ENCODE data around the gene SLC1A7. TPM values are rescaled to one million over a fixed set of nuclear protein-coding genes. Genes with fewer than 3 reads are reported as not detected.

SLC1A7 gene
- total RNA-seq, 4 donors from 2014 or later = 0.45 to 3.7 (median 0.84) TPM

- DNase-seq (ENCODE audit: extremely low spot score) = no peak
- no peak for TF ChIP-seq POLR2A (IDR thresholded peaks at IDR 0.05; ENCODE audit: low read depth)
- TF ChIP-seq POLR2AphosphoS5 (IDR thresholded peaks at IDR 0.05) = no peak
- TF ChIP-seq CTCF (IDR thresholded peaks at IDR 0.05) = no peak
- TF ChIP-seq EP300 (IDR thresholded peaks at IDR 0.05) = no peak
- Histone ChIP-seq H3K4me1 (peaks cover 11 to 30% (median 20%) of the 10 kb centered on the region in 4 donors), H3K36me3 (no peaks in the 10 kb centered on the region), H3K27me3 (peaks cover 0 to 7% (median 0%) of the 10 kb centered on the region in 4 donors), H3K9me3 (peaks cover 0 to 7% (median 3%) of the 10 kb centered on the region in 4 donors), H3K4me3 (no peak overlapping the region), H3K27ac (replicated peaks in 1 of 4) (no peak overlapping the region)
- 68% methylated on average over 10 of the region's 10 CpGs for WGBS
- intact Hi-C loops (cut with DNase I) = no loop called here
Measured at GRCh38 chr1:53111073-53111556, 31.3 kb downstream of the SLC1A7 start.

GRCh38 chr1:53110370-53111072, 31.9 kb downstream of the SLC1A7 start:
- no peak for TF ChIP-seq POLR2A (IDR thresholded peaks at IDR 0.05; ENCODE audit: low read depth)
- no peak for TF ChIP-seq CTCF (IDR thresholded peaks at IDR 0.05)
- TF ChIP-seq EP300 (IDR thresholded peaks at IDR 0.05) = no peak
- TF ChIP-seq POLR2AphosphoS5 (IDR thresholded peaks at IDR 0.05) = no peak
- H3K4me3 ChIP-seq = no peak overlapping the region
- peaks cover 0 to 7% (median 3%) of the 10 kb centered on the region in 4 donors for H3K9me3 ChIP-seq
- 83% methylated on average over 18 of the region's 18 CpGs for WGBS
- DNase-seq (ENCODE audit: extremely low spot score) = no peak
- H3K36me3 ChIP-seq = no peaks in the 10 kb centered on the region
- H3K4me1 ChIP-seq = peaks cover 11 to 26% (median 20%) of the 10 kb centered on the region in 4 donors
- H3K27ac ChIP-seq (replicated peaks in 1 of 4) = no peak overlapping the region
- intact Hi-C loops (cut with DNase I) = no loop called here
- peaks cover 0 to 7% (median 0%) of the 10 kb centered on the region in 4 donors for H3K27me3 ChIP-seq

GRCh38 chr1:53108646-53109580, 33.5 kb downstream of the SLC1A7 start:
- Histone ChIP-seq H3K36me3 (no peaks in the 10 kb centered on the region), H3K4me1 (peaks cover 11 to 26% (median 20%) of the 10 kb centered on the region in 4 donors), H3K27me3 (no peaks in the 10 kb centered on the region), H3K4me3 (no peak overlapping the region), H3K9me3 (peaks cover 0 to 7% (median 3%) of the 10 kb centered on the region in 4 donors), H3K27ac (replicated peaks in 1 of 4) (no peak overlapping the region)
- 49% methylated on average over 14 of the region's 14 CpGs for WGBS
- DNase-seq (ENCODE audit: extremely low spot score) = no peak
- intact Hi-C loops (cut with DNase I) = no loop called here
- TF ChIP-seq CTCF (IDR thresholded peaks at IDR 0.05) (no peak), POLR2AphosphoS5 (IDR thresholded peaks at IDR 0.05) (no peak), POLR2A (IDR thresholded peaks at IDR 0.05; ENCODE audit: low read depth) (no peak), EP300 (IDR thresholded peaks at IDR 0.05) (no peak)

GRCh38 chr1:53107570-53108322, 34.7 kb downstream of the SLC1A7 start:
- TF ChIP-seq POLR2AphosphoS5 (IDR thresholded peaks at IDR 0.05) (no peak), CTCF (IDR thresholded peaks at IDR 0.05) (no peak), POLR2A (IDR thresholded peaks at IDR 0.05; ENCODE audit: low read depth) (no peak), EP300 (IDR thresholded peaks at IDR 0.05) (no peak)
- intact Hi-C loops (cut with DNase I) = no loop called here
- no peak overlapping the region for H3K4me3 ChIP-seq
- H3K9me3 ChIP-seq = peaks cover 0 to 7% (median 3%) of the 10 kb centered on the region in 4 donors
- 81% methylated on average over 15 of the region's 15 CpGs for WGBS
- no peaks in the 10 kb centered on the region for H3K27me3 ChIP-seq
- no peak overlapping the region for H3K27ac ChIP-seq (replicated peaks in 1 of 4)
- H3K4me1 ChIP-seq = peaks cover 11 to 26% (median 20%) of the 10 kb centered on the region in 4 donors
- no peak for DNase-seq (ENCODE audit: extremely low spot score)
- H3K36me3 ChIP-seq = no peaks in the 10 kb centered on the region

All from esophagus muscularis mucosa (tissue), 4 donors.